Measurements from ENCODE around the gene SC5D.

The SC5D gene

DNA sequence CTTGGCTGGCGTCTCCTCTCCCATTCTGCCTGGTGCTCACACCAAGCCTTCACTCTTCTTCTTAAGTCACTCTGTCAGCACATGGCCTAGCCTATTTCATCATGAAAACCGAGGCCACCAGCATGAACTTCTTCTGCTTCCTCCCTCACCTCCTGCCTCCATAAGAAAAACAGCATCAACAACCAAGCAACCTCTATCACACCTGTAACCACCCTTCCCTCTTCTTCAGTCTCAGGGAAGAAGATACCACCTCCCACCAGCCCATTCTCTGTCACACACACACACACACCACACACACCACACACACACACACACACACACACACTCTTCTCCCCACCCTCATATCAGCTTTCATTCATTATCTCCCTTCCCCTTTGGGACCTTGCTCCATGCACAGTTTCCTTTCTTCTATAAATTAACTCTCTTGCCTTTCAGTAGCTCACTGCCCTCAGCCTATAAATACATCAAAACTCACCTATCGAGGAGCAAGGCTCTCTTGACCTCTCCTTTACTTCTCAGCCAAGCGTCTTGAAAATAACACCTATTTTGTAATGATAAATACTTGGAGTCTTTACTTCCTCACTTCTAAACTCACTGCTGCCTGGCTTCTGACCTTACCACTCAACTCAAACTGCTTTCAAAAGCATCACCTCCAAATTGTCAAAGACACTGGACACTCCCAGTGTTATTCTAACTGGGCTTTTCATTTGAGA is 36.6 kb downstream of the SC5D start:
- DNase-seq (ENCODE audit: low read depth) = no peak

- no peak for DNase-seq (ENCODE audit: low read depth)
Observed at GRCh38 chr11:121329781-121330395, 37.3 kb downstream of the SC5D start.

- no peak for DNase-seq (ENCODE audit: low read depth)
Observed at GRCh38 chr11:121330614-121331435, 38.3 kb downstream of the SC5D start.

DNA sequence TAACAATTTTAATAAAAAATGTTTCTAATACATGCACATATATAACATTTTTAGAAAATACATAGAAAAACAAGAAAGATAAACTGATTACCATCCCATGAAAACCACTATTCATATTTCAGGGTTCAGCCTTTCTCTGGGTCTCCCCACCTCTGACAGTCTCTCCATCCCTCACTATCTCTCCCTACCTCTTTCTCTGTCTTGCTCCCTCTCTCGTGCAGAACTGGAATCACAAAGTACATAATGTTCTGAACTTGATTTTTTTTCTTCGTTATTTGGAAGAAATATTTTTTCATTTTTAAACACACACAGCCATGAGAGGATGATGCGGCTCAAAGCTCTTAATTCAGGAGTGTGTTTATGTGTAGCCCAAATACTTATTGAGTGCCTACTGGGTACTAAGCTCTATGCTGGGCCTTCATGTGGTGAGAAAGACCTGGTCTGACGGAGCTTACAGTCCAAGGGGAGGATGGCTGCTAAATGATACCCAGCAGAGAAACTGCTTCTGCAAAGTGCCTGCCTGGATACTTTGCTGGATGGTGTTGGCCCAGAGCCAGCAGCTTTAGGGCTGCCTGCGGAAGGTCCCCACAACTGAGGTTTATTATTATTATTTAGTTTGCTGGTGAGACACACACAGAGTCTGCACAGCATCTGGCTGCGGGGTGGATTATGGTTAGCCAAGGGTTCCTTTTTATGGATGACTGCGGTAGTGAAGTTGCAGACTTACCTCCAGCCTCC is 42.6 kb downstream of the SC5D start:
- no peak for DNase-seq (ENCODE audit: low read depth)

- DNase-seq (ENCODE audit: low read depth) = no peak
Observed at GRCh38 chr11:121336279-121336937, 43.8 kb downstream of the SC5D start.

- no peak for DNase-seq (ENCODE audit: low read depth)
Observed at GRCh38 chr11:121337078-121337477, 44.5 kb downstream of the SC5D start.

- no peak for DNase-seq (ENCODE audit: low read depth)
Observed at GRCh38 chr11:121337740-121338272, 45.2 kb downstream of the SC5D start.

- DNase-seq (ENCODE audit: low read depth) = no peak
Observed at GRCh38 chr11:121338536-121338935, 46.0 kb downstream of the SC5D start.

GRCh38 chr11:121340032-121340580 is 47.5 kb downstream of the SC5D start:
- no peak for DNase-seq (ENCODE audit: low read depth)

DNA sequence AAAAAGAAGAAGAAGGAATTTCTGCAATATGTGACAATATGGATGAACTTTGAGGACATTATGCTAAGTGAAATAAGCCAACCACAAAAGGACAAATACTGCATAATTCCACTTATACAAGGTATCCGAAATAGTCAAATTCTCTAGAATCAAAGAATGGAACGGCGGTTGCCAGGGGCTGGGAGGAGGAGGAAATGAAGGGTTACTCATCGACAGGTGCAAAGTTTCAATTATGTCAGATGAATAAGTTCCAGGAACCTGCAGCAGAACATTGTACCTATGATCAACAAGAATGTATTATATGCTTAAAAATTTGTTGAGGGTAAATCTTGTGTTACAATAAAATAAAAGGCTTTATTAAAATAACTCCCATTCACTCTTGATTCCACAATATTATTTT is 49.0 kb downstream of the SC5D start:
- DNase-seq (ENCODE audit: low read depth) = no peak

- no peak for DNase-seq (ENCODE audit: low read depth)
Observed at GRCh38 chr11:121344824-121345223, 52.3 kb downstream of the SC5D start.

- DNase-seq (ENCODE audit: low read depth) = no peak
Observed at GRCh38 chr11:121347094-121347493, 54.5 kb downstream of the SC5D start.

DNA sequence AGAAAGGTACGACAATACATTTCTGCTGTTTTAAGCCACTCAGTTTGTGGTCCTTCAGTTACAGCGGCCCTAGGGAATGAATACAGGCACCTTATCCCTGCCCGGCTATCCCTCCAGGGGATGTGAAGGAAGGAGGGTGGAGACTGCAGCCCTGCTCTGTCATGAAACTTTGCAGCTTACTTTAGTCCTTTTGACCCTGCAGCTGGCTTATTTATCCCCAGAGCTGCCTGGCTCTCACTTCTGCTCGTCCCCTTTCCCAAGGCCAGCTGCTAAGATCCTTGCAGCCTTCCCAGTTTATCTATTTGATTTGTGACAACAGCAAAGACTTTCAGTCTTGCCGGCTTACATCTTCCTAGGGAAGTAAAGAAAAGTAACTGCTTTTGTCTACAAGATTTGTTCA is 55.2 kb downstream of the SC5D start:
- DNase-seq (ENCODE audit: low read depth) = no peak

GRCh38 chr11:121348220-121348875 is 55.8 kb downstream of the SC5D start:
- DNase-seq (ENCODE audit: low read depth) = no peak

DNA sequence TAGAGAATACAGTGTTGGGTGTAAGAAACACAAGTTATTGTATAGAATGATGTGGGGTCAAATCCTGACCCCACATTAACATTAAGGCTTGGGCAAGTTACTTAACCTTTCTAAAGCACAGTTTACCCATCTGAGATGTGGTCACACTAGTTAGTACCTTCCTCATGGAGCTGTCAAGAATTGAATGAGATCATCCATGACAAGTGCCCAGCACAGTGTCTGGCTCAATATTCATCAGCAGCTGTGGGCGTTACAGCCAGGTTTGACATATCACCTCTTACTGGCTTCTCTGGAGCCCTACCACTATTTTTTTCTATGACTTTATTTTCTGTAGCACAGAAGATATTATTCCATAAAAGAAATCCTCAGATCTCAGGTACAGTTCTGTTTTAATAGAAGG is 57.2 kb downstream of the SC5D start:
- no peak for DNase-seq (ENCODE audit: low read depth)

- DNase-seq (ENCODE audit: low read depth) = no peak
Observed at GRCh38 chr11:121350314-121351082, 57.9 kb downstream of the SC5D start.

- DNase-seq (ENCODE audit: low read depth) = no peak
Observed at GRCh38 chr11:121351083-121351630, 58.6 kb downstream of the SC5D start.

DNA sequence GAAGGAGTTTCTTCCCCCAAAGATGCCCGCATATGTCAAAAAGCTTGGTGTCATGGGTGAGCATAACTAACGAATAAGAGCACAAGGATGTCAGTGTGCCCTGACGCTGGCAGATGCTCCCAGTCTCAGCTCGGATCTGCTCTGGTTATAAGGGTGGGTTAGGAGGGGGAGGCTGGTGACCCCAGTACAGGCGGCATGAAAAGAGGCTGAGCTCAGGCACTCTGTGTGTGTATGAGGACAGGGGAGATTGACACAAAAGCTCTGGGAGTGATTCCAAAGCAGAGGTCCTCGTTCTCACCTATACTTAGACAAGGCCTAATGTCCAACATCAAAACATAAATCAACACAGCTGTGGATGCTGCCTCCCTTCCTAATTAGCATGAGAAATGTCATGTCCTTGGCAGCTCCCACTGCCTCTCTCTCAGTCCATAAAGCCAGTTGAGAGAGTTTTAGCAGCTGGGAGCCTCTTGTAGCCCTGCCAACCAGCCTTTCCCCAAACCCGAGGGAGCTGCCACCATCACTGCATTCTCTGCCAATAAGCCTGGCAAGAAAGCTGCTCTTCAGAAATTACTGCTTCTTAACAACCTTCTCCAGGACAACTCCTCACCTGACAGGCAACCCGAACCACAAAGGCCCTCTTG is 59.8 kb downstream of the SC5D start:
- no peak for DNase-seq (ENCODE audit: low read depth)

DNA sequence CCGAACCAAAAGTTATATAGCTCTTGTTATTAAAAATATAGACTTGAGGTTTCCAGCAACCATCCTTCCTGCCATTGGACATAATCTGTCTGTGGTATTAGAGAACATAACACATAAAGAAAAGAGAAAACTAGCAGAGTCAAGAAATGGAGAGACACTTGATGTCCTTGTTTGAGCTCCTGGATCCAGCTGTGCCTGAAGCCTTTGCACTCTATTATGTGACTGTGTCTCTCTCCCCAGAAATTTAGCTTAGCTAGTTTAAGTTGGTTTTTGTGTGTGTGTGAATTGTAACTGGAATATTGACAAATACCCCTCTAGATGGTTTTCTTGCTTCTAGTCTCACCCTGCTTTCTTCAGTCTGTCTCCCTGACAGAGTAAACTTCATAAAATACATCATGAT is 61.6 kb downstream of the SC5D start:
- DNase-seq (ENCODE audit: low read depth) = no peak

Data from stimulated activated CD8-positive, alpha-beta memory T cell treated with anti-CD3 and anti-CD28 coated beads, Interleukin-12 subunit alpha, Interleukin-12 subunit beta, amount 100 ng/mL, for 4 hours (primary cell).